Stimulated activated CD4-positive, alpha-beta T cell treated with anti-CD3 and anti-CD28 coated beads, Interleukin-2, amount 100 ng/mL, for 24 hours (primary cell): Measurements from ENCODE around the gene HNRNPF.

Experiments
- DNase-seq, 2 donors: peaks; one replicate each; pipeline ENCODE4 v3.0.0-alpha.2; 2020

The HNRNPF gene

GRCh38 chr10:43375401-43376020, 33.5 kb downstream of the HNRNPF start:
- DNase-seq, result no peak

- no peak for DNase-seq
Measured at GRCh38 chr10:43374194-43374593, 34.8 kb downstream of the HNRNPF start.

- no peak for DNase-seq
Measured at GRCh38 chr10:43373461-43373860, 35.5 kb downstream of the HNRNPF start.

- no peak for DNase-seq
Measured at GRCh38 chr10:43372765-43373361, 36.1 kb downstream of the HNRNPF start.

- DNase-seq, result no peak
Measured at GRCh38 chr10:43371418-43371817, 37.6 kb downstream of the HNRNPF start, which contains the start of gene FXYD4. TSS of gene FXYD4 (plus strand) at chr10:43371636. CDS start at chr10:43373747, 2,111 bp downstream.

- DNase-seq, result no peak
Measured at GRCh38 chr10:43370671-43371215, 38.2 kb downstream of the HNRNPF start.

GRCh38 chr10:43369921-43370320, 39.1 kb downstream of the HNRNPF start:
- DNase-seq, result no peak

GRCh38 chr10:43365001-43365400, 44.0 kb downstream of the HNRNPF start:
- no peak for DNase-seq

GRCh38 chr10:43362191-43362839, 46.7 kb downstream of the HNRNPF start:
- peak; percentile 99 for DNase-seq

GRCh38 chr10:43361547-43362190, 47.3 kb downstream of the HNRNPF start:
- DNase-seq, result peak; percentile 21 to 31

- no peak for DNase-seq
Measured at GRCh38 chr10:43360086-43360485, 48.9 kb downstream of the HNRNPF start.

- DNase-seq, result peak in 1 of 2 donors; percentile 5
Measured at GRCh38 chr10:43355749-43356371, 53.1 kb downstream of the HNRNPF start.

GRCh38 chr10:43354879-43355380, 54.1 kb downstream of the HNRNPF start:
- no peak for DNase-seq

- no peak for DNase-seq
Measured at GRCh38 chr10:43354330-43354635, 54.7 kb downstream of the HNRNPF start.

- no peak for DNase-seq
Measured at GRCh38 chr10:43353495-43354329, 55.3 kb downstream of the HNRNPF start.

- no peak for DNase-seq
Measured at GRCh38 chr10:43352951-43353350, 56.0 kb downstream of the HNRNPF start.

GRCh38 chr10:43351301-43351700, 57.7 kb downstream of the HNRNPF start:
- DNase-seq, result no peak

- DNase-seq, result no peak
Measured at GRCh38 chr10:43350686-43351085, 58.3 kb downstream of the HNRNPF start.

- DNase-seq, result no peak
Measured at GRCh38 chr10:43350156-43350555, 58.8 kb downstream of the HNRNPF start.

GRCh38 chr10:43348511-43349312, 60.3 kb downstream of the HNRNPF start:
- DNase-seq, result peak; percentile 88 to 89

- DNase-seq, result no peak
Measured at GRCh38 chr10:43347997-43348396, 61.0 kb downstream of the HNRNPF start.
